NK-92 treated with Interleukin-12 subunit alpha and Interleukin-12 subunit beta, amount 100 ng/mL, for 24 hours (cell line): ENCODE data around the gene IRX3.
"Not testable (repeated sequence)": the region's sequence is repeated elsewhere in the genome, so short reads cannot be mapped to it uniquely, and the experiment has no call there.

Experiments used
- DNase-seq: peaks from one replicate; lab custom pipeline; 2025; lab: John Stamatoyannopoulos, UW

Gene IRX3

DNA sequence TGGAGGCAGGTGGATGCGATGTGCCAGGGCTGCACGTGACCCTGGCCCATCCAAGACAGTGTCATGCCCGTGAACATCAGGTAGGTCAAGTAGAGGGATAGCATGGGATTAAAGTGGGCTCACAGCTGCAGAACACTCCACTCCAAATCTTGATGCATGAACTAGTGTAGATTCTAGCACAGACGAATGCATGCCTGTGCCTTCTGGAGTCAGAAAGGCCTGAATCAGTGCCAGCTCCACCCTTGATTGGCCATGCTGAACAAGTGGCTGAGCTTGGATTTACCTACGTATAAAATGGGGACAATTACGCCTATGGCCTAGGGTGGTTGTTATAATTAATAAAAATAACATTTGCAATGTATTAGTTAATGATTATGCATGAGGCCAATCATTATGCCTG is 10.6 kb downstream of the IRX3 start:
- DNase-seq = no peak

DNA sequence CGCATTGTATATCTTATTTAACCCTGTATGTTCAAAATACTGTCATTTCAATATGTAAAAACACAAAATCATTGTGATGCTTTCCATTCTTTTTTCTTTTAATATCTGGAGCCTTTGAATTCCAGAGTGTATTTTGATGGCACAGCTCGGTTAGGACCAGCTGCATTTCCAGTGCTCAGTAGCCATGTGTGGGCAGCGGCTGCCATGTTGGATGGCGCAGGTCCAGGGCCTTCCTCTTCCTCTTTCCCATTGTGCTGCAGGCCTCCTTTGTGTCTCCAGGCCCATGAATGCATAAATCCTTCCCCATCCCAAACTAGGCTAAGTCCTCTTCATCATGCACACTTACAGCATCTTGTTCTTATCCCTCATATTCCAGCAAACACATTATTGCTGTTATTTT is 13.0 kb downstream of the IRX3 start:
- no peak for DNase-seq

DNA sequence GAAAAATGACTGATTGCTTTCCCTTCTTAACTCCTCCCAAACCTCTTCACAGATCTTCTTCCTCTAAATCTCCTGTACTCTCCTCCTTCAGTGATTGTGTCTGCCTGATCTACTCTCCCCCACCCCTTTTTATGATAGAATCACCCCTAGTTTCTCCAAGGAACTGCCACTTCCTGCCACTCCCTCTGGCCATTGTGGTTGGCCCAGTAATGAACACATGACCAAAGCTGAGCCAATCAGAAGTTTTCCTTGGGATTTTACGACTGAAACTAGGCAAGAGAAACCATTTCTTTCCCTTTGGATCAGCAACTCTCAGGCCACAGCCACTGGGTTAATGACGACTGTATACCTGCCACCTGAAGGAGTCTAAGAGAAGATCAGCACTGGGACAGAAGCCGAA is 15.9 kb downstream of the IRX3 start:
- no peak for DNase-seq

DNA sequence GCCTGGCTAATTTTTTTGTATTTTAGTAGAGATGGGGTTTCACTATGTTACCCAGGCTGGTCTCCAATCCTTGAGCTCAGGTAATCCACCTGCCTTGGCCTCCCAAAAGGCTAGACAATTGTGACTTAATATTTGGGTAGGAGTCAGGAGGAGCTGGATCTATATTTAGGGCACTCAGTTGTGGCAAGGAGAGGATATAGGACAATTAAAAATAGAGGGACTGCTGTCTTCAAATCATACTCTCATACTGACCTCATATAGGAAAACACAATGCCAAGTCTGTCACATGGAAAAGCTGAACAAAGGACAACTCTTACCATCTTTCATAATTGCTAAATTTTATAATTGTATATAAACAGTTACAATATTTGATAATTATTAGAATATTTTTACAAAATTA is 17.1 kb downstream of the IRX3 start:
- DNase-seq = no peak

DNA sequence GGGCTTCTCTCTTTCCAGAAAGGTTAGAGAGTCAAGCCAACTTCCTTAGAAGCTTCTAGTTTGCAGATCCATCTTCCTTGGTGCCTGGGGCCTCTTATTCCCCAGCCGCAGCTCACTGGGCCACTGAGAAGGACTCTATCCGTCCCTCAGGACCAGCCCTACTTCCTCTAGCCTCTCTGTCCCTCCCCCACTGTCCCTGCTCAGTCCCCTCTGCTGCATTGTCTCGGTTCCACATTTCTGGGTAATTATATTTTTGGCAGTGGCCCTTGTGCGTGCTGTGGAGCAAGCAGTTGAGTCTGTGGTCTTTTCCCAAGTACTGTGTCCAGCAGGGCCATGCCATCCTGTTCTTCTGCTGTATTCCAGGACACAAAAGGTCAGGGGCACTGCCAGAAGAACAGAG is 17.8 kb downstream of the IRX3 start:
- no peak for DNase-seq

DNA sequence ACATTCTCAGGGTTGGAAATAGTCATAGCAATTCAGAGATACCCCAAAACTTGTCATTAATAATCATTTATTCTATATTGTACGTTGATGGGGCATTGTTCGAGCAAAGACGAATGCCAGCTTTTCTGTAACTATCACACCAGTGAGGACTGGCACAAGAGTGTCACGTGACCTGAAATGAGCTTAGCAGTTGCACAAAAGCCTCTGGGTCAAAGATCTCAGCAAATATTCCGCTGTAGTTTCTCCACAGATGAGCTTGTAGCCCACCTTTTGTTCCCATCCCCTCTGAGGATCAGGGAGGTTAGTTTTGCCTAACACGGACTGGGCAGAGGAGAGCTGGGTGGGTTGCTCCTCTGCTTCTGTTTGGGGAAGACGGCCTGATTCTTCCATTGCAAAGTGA is 18.2 kb downstream of the IRX3 start:
- DNase-seq = no peak

DNA sequence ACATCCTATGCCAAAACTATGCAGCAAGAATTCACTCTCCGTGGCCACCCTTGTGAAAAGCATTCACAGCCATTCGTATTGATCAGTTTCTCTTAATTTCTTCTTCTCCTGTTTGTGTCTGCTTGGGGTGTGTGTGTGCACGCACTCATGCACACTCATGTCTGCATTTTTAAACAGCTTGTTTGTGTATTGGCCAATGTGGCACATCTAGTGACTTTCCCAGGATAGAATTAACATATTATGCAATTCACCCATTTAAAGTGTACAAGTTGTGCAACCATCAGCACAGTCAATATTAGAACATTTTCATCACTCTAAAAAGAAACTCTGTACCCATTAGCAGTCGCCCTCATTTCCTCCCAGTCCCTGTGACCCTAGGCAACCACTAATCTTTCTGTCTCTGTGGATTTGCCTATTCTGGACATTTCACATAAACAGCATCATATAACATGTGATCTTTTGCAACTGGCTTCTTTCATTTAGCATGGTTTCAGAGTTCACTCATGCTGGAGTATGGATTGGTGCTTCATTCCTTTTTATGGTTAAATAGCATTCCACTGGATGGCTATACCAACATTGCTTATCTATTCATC is 20.1 kb downstream of the IRX3 start:
- no peak for DNase-seq

DNA sequence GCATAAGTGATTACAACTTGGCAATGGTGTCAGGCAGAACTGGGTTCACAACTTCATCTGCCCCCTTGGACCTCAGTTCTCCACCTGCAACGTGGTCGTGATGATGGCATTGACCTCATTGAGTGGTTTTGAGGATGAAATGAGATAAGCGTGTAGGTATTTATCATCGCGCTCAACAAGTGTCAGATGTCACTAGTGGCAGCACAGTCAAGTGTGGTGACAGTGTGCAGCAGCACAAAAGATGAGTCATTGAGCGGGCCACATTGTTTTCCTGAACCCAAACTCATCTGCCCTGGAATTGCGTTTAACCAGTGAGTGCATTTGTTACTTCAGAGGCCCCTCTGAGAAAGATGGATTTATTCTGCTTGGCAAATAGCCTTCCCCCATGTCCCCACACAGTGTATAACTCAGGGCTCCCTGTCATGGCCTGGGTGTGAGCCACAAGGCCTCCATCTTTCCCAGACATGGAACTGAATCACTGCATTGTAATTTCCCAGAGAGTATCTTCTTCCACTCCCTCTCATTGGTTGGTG is 20.9 kb downstream of the IRX3 start:
- no peak for DNase-seq

DNA sequence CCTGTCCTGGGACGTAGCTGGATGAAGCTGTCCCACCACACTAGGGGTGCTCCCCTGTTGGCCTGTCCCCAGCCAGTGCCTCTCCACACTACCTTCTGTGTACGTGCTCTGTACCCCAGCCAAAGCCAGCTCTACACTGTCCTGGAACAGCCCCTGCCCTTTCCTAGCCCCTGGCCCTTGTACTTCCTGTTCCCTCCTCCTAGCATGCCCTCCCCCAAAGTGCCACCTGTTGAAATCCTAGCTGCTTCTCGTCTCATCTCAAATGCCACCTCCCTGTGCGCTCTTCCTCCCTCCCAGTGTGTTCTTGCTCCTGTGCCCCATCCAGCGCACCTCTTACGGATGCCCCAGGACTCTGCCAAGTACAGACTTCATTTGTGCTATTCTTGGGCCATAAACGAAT is 33.5 kb downstream of the IRX3 start:
- no peak for DNase-seq

DNA sequence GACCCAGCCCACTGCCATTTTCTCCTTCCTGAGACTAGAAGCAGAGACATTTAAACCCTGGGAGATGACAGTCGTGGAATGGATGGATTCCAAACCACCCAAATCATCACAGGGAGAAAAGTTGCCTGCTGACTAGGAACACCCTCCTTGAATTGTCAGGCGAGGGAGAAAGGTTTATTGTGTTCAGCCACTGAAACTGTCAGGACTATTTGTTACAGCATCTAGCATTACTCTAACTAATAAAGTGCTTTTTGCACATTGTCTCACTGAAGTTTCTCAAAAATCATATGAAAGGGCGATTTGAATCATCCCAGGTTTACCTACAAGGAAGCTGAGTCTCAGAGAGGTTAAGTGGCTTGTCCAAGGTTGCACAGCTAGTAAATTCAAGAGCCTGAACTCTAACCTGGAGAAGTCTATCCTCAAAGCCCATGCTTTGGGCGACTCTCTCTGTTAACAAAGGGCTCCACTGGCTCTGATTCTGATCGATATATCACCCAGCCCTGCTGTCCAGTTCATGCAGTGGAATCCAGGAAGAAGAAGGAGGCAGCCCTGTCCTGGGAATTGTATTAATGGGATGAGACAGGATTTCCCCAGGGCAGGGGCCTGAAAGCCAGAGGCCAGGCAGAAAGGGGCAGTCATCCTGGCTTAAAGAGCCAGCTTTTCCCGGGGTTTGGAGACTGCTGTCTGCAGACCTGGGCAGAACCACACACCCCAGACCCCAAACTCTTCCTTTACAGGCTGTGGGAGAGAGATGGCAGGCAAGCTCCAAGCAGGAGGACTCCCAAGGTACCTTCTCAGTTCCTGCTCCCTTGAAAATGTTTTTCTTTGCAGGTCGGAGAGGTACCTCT is 37.5 kb downstream of the IRX3 start:
- no peak for DNase-seq

DNA sequence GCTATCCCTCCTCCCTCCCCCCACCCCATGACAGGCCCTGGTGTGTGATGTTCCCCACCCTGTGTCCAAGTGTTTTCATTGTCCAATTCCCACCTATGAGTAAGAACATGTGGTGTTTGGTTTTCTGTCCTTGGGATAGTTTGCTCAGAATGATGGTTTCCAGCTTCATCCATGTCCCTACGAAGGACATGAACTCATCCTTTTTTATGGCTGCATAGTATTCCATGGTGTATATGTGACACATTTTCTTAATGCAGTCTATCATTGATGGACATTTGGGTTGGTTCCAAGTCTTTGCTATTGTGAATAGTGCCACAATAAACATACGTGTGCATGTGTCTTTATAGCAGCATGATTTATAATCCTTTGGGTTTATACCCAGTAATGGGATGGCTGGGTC is 38.9 kb downstream of the IRX3 start:
- DNase-seq = not testable (repeated sequence)

DNA sequence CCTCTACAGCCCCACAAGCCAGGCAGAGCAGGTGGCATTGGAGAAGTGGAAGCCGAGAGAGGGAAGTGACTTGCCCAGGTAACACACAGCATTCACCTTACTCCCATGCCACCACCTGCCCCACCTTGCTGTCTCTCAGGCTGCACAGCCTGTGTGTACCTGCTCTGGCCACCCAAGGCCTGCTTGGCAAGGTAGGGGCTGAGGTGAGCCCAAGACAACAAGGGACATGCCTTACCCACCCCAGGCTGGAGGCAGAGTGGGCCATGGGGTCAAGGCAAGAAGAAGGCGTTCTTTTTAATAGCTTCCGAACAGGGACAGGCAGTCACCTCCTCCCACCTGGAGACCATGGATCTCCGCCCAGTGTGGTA is 40.1 kb downstream of the IRX3 start:
- no peak for DNase-seq

DNA sequence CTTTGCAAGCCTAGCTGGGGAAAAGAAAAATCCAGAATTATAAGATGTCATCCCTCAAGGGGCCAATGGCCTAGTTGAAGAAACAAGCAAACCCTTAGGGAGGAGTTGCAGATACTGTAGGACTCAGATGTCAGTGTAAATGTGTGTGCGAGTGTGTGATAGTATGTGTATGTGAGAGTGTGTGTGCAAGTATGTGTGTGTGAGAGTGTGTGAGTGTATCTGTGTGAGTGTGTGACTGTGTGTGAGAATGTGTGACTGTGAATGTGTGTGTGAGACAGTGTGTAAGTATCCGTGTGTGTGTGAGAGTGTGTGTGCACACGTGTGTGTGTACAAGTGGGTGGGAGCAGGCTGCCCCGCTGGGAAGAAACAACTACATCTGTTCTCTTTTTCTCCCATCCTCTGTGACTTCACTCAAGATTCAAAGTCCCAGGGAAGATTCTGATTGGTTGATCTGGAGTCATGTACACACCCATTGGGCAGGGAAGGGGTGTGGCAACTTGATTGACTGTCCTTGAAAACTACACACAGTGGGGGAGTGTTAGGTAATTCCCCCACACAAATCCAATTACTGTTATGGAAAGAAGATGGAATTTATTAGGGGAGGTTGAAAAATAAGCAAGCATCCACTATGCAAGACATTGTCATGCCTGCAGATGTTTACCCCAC is 40.7 kb downstream of the IRX3 start:
- no peak for DNase-seq

DNA sequence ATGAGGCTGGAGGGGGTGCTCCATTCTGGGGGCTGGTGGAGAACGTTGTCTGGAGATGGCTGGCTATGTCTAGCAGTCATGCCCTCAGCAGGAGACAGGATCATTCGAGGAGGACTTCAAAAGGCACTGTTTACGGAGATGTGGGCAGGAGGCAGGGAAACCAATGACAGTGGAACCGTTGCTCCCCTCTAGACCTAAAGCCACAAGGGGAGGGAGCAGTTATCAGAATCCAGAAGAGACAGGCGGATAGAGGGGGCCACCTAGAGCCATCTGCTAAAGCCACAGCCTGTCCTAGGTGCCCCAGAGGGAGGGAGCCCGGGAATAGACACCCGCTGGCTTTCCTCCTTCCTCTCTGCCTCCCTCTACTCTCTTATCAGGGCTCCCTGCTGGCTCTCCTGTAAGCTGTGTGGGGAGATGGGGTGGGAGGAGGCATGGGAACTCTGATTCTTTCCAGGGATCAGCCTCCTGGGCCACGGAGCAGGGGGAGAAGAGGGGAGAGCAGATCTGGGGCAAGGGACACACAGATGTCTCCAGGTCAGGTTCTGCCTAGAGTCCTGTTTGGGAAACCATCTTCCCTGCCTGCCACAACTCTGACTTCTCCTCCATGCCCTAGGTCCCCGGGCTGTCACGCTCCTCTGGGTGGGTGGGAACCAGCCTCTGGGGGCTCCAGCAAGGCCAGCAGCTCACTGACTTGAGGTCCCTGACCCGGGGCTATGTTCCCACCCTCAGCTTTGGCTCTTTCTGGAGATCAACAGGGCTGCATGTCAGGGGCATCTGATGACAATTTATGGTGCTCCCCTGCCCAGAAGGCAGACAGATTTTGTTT is 42.3 kb downstream of the IRX3 start:
- DNase-seq = no peak

DNA sequence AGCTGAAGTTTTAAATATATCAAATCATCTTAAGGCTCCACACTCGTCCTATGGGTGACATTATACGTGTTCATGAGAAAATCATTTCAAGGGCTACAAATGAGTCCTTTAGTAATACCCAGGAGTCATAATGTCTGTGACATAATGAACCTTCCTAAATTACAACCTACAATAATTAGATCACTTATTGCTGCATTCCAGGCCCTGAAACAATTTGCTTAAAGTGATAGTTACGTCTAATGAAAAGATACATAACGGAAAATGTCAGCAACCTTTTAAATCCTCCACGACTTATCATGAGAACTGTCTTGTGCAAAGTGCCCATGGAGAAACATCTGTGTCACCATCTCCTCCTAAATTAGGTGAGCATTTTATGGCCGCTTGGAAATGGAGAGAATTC is 43.4 kb downstream of the IRX3 start:
- DNase-seq = no peak

DNA sequence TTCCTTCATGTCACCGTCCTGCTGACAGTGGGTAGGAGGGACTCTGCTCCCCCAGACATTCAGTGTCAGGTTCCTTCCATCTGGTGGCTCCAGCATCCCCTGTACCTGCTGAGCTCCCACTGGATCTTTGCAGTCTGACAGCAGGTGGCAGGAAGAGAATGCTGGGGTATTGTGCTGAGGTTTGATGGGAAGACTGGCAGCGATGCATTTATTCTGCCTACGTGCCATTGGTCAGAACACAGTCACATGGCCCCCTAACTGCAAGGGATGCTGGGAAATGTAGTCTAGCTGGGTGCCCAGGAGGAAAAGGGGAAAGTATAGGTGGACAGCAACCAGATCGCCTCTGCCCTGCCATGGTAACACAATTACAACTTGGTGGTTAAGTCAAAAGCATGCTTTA is 44.4 kb downstream of the IRX3 start:
- no peak for DNase-seq

DNA sequence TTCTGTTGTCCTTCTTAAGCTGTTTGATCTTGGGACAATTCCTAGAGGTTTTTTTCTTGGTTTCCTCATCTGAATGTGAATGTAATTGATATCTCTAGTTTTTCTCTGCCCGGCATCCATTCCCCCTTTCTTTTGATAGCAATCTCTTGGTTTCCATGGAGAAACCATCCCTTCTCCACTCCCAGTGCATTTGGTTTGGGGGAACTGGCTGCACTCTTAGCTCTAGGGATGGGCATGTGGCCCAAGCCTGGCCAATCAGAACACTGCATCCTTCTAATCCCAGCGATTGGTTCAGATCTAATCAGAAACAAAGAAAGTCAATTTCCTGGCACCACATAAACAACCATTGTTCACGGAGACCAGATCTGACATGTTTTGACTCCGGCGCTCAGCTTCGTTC is 45.1 kb downstream of the IRX3 start:
- DNase-seq = no peak

DNA sequence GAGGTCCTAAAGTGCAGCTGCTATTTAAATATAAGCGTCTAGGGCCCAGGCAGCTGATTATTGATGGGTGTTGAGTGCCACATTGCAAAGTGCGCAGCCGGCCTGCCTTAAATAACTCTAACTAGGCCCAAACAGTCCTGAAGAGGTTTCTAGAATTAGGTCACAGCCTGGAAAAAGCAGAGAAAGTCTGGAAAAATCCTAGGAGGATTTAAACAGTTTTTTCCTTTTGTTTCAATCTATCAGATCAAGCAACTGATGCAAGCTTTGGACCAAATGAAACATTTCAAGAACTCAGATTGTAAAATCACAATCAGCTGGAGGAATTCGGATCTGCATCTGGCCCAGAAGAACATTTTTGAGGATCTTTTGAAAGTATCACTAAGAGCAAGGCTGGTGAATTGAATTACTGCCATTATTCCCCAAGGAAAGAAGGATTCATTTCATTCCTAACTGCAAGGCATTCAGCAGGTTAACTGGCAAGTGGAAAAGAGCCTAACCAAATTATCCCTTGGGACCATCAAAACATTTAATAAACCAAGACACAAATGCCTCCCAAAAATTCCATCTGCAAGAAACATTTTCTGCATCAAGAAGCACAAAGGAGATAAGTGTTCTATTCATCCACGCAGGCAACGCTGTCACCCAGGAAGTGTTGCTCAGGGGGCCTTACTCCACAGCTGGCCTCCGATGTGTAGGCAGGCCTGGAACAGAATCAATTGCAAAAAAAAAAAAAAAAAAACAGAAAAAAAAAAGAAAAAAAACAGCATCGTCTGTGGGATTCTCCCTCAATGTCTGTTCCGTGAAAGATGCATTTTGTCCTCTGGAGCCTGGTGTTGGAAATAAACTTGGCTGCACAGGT is 46.1 kb downstream of the IRX3 start:
- no peak for DNase-seq

DNA sequence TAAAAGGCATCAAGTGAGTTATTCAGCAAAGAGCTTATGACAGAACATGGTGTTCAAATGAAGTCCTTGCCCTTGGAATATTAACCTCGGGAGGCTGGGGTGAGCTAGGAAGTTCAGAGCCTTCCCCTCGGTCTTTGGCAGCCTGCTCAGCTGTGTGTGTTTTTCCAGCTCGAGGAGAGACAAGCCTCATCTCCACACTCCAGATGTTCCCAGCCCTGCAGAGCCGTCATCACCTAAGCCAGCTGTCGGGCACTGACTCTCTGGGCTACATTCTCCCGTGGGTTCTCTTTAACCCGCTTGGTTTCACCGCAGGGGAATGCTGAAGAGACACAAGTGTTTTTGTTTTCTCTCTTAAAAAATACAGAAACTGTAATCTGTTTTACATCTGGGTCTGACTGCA is 47.1 kb downstream of the IRX3 start:
- no peak for DNase-seq

DNA sequence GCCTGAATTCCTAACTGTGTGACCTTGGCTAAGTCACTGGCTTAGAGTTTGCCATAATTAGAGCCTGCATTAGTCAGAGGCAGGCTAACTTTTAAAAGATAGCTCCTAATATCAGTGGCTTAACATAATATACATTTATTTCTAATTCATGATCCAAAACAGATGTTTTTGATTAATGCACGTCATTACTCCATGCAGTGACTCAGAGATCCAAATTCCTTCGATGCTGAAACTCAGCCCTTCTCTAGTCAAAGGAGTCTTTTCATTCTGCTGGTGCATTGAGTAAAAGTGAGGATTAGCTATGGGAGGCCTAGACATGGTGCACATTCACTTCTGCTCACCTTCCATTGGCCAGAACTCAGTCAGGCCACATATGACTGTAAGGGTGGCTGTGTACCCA is 49.8 kb downstream of the IRX3 start:
- no peak for DNase-seq

DNA sequence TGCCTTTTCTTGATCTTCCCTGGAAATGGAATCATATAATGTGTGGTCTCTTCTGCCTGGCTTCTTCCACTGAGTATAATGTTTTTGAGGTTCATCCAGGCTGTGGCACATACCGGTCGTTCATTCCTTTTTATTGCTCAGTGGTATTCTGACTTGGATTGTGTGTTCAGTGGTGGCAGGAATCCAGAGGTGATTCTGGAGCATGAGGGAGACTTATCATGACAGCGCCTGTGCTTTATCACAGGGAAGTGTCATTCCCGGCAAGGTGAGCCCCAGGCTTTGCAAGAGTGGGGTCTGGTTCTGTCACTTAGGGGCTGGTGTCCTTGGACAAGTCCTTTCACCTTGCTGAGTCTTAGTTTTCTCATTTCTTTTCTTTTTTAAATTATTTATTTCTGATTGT is 53.0 kb downstream of the IRX3 start:
- no peak for DNase-seq
